Mucosa of descending colon (tissue), 3 donors: ENCODE results near the gene C18orf32. TPM values are rescaled to one million over a fixed set of nuclear protein-coding genes. Genes with fewer than 3 reads are reported as not detected.
"Not testable (repeated sequence)": the region's sequence is repeated elsewhere in the genome, so short reads cannot be mapped to it uniquely, and the experiment has no call there.

Experiments used
- ATAC-seq: fragments of 200-7000 bp; cut with Tn5 transposase; one replicate; pipeline ENCODE4 v1.9.1; 2020; ENCODE audit warnings: mild to moderate bottlenecking, moderate library complexity
- DNase-seq, 3 donors: peaks; one replicate each; pipeline ENCODE4 v3.0.0-alpha.2; 2020
- H3K36me3 ChIP-seq: fragments of 200-600 bp; one replicate; pipeline ENCODE4 v1.8.0; 2021; ENCODE audit warnings: low read depth, mild to moderate bottlenecking
- H3K4me1 ChIP-seq: fragments of 200-600 bp; one replicate; pipeline ENCODE4 v1.8.0; 2021; ENCODE audit warnings: low read depth, mild to moderate bottlenecking
- H3K4me3 ChIP-seq: fragments of 200-600 bp; one replicate; pipeline ENCODE4 v1.8.0; 2021; ENCODE audit warnings: mild to moderate bottlenecking
- H3K9me3 ChIP-seq: fragments of 200-600 bp; one replicate; pipeline ENCODE4 v1.8.0; 2021; ENCODE audit warnings: mild to moderate bottlenecking
- CTCF ChIP-seq: fragments of 200-600 bp; IDR thresholded peaks from one replicate; pipeline ENCODE4 v1.8.0; 2022; ENCODE audit warnings: antibody characterized with exemption, mild to moderate bottlenecking
- intact Hi-C, 2 donors: fragments of 100-400 bp; cut with DNase I in 1 of 2; cut with micrococcal nuclease in 1 of 2; formaldehyde crosslinking; loops; one replicate each; pipeline versions ENCODE4 v1.11.0 to v1.11.1; 2022; cut with DNase I, micrococcal nuclease
- total RNA-seq, 3 donors: library from RNA; stranded (reverse); fragmentation: NEBNext Ultra II Directional in 2 of 3; extraction: Animal tissue kit (Norgen Biotek cat#: 25700) in 2 of 3; gene quantifications; one replicate each; pipeline versions ENCODE4 v1.2.1 to v1.2.4, GENCODE V29; 2021 to 2023
- donor health status: DM: no; HTN: no; CAD: no; lungs with moderate emphysema.
- donor health status: DM: no; HTN: no; CAD: no.
- donor health status: DM: no; HTN: yes; CAD: no.

The C18orf32 gene
- total RNA-seq, 3 donors from 2014 or later = 48.9 to 61.7 (median 57.8) TPM

DNA sequence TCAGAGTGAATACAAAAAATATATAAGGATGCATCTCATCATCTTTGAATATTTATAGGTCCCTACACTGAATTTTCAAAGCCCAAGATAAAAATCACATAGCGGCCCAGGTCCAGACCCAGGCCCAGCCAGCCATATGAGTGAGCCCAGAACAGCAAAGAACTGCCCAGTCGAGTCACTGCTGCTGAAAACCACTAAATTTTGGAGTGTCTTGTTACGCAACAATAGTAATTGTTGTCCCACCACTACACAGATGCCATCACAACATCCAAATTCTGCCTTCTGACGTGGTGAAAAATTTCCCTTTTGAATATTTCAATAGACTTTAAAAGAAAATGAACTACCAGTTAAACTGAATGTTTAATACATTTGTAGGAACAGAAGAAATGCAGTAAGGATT lies 5.7 kb downstream of the C18orf32 start:
- intact Hi-C loops = no loop called here
- ATAC-seq (no peak), DNase-seq (no peak)
- Histone ChIP-seq H3K9me3 (no peaks in the 10 kb centered on the region), H3K4me1 (peaks cover 7% of the 10 kb centered on the region), H3K36me3 (no peaks in the 10 kb centered on the region), H3K4me3 (no peak overlapping the region)
- no peak for TF ChIP-seq CTCF

- Histone ChIP-seq H3K9me3 (no peaks in the 10 kb centered on the region), H3K36me3 (no peaks in the 10 kb centered on the region), H3K4me1 (no peaks in the 10 kb centered on the region), H3K4me3 (no peak overlapping the region)
- intact Hi-C loops = no loop called here
- no peak for TF ChIP-seq CTCF
- ATAC-seq (no peak), DNase-seq (no peak)
These were observed 7.5 kb downstream of the C18orf32 start for GRCh38 chr18:49479381-49480137.

- no peak for DNase-seq
- H3K4me1 ChIP-seq = no peaks in the 10 kb centered on the region
- intact Hi-C loops = no loop called here
These were observed 10.2 kb downstream of the C18orf32 start for GRCh38 chr18:49476664-49477411.

DNA sequence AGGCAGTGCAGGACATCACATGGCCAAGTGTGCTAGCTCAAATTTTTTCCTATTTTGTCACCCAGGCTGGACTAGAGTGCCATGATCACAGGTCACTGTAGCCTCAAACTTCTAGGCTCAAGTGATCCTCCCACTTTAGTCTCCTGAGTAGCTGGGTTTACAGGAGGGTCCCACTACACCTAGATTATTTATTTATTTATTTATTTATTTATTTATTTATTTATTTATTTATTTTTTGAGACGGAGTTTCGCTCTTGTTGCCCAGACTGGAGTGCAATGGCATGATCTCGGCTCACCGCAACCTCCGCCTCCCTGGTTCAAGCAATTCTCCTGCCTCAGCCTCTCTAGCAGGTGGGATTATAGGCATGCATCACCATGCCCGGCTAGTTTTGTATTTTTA lies 12.1 kb downstream of the C18orf32 start:
- H3K36me3 ChIP-seq, H3K4me3 ChIP-seq, DNase-seq, ATAC-seq, intact Hi-C loops, H3K4me1 ChIP-seq, H3K9me3 ChIP-seq: not testable (repeated sequence)

More at GRCh38 chr18:49476664-49477411, 10.2 kb downstream of the C18orf32 start:
- ATAC-seq = peak; percentile 19
- H3K4me3 ChIP-seq = no peak overlapping the region
- no peaks in the 10 kb centered on the region for H3K36me3 ChIP-seq
- no peak for TF ChIP-seq CTCF
- H3K9me3 ChIP-seq = no peaks in the 10 kb centered on the region

DNA sequence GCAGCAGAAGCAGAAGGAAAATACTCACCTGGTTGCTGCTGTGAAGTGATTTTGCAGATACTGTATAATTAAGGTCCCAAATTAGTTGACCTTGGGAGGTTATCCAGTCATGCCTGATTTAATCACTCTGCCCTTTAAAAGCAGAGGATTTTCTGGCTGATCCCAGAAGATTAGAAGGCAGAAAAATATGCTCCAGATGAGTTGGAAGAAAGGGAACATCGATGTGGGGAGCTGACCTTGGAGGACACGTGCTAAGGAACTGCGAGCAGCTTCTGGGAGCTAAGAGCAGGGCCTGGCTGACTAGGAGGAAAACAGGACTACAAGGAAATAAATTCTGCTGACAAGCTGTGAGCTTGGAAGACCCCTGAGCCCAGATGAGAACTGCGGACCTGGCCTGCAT lies 13.3 kb downstream of the C18orf32 start:
- TF ChIP-seq CTCF = no peak
- Histone ChIP-seq H3K36me3 (no peaks in the 10 kb centered on the region), H3K4me3 (no peak overlapping the region), H3K9me3 (no peaks in the 10 kb centered on the region), H3K4me1 (no peaks in the 10 kb centered on the region)
- intact Hi-C loops = no loop called here
- no peak for DNase-seq
- ATAC-seq = no peak

DNA sequence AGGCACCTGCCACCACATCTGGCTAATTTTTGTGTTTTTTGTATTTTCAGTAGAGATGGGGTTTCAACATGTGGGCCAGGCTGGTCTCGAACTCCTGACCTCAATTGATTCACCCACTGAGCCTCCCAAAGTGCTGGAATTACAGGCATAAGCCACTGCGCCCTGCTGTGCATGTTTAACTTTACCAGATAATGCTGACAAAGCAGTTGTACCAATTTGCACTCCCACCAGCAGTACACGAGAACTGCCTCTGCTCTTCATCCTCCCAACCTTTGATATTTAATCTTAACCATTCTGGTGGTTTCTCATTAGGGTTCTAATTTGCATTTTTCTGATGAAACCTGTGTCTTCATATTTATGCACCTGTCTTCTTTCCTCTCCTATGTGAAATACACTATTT lies 14.6 kb downstream of the C18orf32 start:
- H3K4me1 ChIP-seq = no peaks in the 10 kb centered on the region
- TF ChIP-seq CTCF = no peak
- no peaks in the 10 kb centered on the region for H3K36me3 ChIP-seq
- intact Hi-C loops = no loop called here
- H3K9me3 ChIP-seq = no peaks in the 10 kb centered on the region
- ATAC-seq = no peak
- H3K4me3 ChIP-seq = no peak overlapping the region
- DNase-seq = no peak
